Measurements from ENCODE around the gene DISC1. TPM values are rescaled to one million over a fixed set of nuclear protein-coding genes. Genes with fewer than 3 reads are reported as not detected.

Gene DISC1
- total RNA-seq, 1 experiment from 2014 or later, result 1.8 TPM

- H3K9me3 ChIP-seq (ENCODE audit: control insufficient read depth in 1 of 2, insufficient read depth in 1 of 2, low read depth in 1 of 2, low read length in 2 of 2), result no peaks in the 10 kb centered on the region
- ChIA-PET POLR2A (no interaction called here), CTCF (no interaction called here), RAD21 (ENCODE audit: low non-redundant PET in 1 of 2, low total read pairs in 2 of 2, uncharacterized antibody in 2 of 2, unreplicated experiment in 2 of 2) (no interaction called here)
- no peaks in the 10 kb centered on the region for H3K9me2 ChIP-seq (ENCODE audit: insufficient read depth)
- intact Hi-C loops (cut with micrococcal nuclease), result no loop called here
- H2AFZ ChIP-seq (ENCODE audit: low read depth, low read length, poor library complexity, severe bottlenecking), result no peak overlapping the region
- DNase-seq (ENCODE audit: low read depth, low spot score) (no peak), ATAC-seq (no peak)
- TF ChIP-seq CEBPB (IDR thresholded peaks at IDR 0.05; ENCODE audit: low read depth), result no peak
- TF ChIP-seq POLR2AphosphoS5 (IDR thresholded peaks at IDR 0.05; ENCODE audit: low read depth, low read length), result no peak
- TF ChIP-seq, protein P1, sequence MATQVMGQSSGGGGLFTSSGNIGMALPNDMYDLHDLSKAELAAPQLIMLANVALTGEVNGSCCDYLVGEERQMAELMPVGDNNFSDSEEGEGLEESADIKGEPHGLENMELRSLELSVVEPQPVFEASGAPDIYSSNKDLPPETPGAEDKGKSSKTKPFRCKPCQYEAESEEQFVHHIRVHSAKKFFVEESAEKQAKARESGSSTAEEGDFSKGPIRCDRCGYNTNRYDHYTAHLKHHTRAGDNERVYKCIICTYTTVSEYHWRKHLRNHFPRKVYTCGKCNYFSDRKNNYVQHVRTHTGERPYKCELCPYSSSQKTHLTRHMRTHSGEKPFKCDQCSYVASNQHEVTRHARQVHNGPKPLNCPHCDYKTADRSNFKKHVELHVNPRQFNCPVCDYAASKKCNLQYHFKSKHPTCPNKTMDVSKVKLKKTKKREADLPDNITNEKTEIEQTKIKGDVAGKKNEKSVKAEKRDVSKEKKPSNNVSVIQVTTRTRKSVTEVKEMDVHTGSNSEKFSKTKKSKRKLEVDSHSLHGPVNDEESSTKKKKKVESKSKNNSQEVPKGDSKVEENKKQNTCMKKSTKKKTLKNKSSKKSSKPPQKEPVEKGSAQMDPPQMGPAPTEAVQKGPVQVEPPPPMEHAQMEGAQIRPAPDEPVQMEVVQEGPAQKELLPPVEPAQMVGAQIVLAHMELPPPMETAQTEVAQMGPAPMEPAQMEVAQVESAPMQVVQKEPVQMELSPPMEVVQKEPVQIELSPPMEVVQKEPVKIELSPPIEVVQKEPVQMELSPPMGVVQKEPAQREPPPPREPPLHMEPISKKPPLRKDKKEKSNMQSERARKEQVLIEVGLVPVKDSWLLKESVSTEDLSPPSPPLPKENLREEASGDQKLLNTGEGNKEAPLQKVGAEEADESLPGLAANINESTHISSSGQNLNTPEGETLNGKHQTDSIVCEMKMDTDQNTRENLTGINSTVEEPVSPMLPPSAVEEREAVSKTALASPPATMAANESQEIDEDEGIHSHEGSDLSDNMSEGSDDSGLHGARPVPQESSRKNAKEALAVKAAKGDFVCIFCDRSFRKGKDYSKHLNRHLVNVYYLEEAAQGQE (IDR thresholded peaks at IDR 0.05; ENCODE audit: low read depth), result no peak
- TF ChIP-seq EZH2phosphoT487 (IDR thresholded peaks at IDR 0.05; ENCODE audit: borderline replicate concordance), result no peak
- TF ChIP-seq CBX3 (IDR thresholded peaks at IDR 0.05; ENCODE audit: low read depth), result no peak
- no peak for TF ChIP-seq ZNF274 (IDR thresholded peaks at IDR 0.05; ENCODE audit: low read depth, low read length)
- no peak for TF ChIP-seq TCF7L2 (IDR thresholded peaks at IDR 0.05; ENCODE audit: borderline replicate concordance, extremely low read depth, insufficient read depth, insufficient read length)
- TF ChIP-seq YY1 (IDR thresholded peaks at IDR 0.05; ENCODE audit: extremely low read depth, insufficient replicate concordance, low read depth, low read length), result no peak
- TF ChIP-seq ATF3 (IDR thresholded peaks at IDR 0.05), result no peak
- TF ChIP-seq JUND (IDR thresholded peaks at IDR 0.05), result no peak
- TF ChIP-seq SP1 (IDR thresholded peaks at IDR 0.05; ENCODE audit: low read depth), result no peak
- no peak for TF ChIP-seq POLR2A (IDR thresholded peaks at IDR 0.05; ENCODE audit: borderline replicate concordance, extremely low read depth, insufficient read depth, insufficient read length)
- no peak for TF ChIP-seq MAX (IDR thresholded peaks at IDR 0.05)
- TF ChIP-seq FOSL1 (IDR thresholded peaks at IDR 0.05; ENCODE audit: low read depth), result no peak
- TF ChIP-seq RAD21 (IDR thresholded peaks at IDR 0.05; ENCODE audit: low read depth), result no peak
- no peak for TF ChIP-seq EZH2 (IDR thresholded peaks at IDR 0.05)
- TF ChIP-seq SIN3A (IDR thresholded peaks at IDR 0.05; ENCODE audit: low read depth), result no peak
- TF ChIP-seq ZFX (IDR thresholded peaks at IDR 0.05), result no peak
- TF ChIP-seq, protein P2, sequence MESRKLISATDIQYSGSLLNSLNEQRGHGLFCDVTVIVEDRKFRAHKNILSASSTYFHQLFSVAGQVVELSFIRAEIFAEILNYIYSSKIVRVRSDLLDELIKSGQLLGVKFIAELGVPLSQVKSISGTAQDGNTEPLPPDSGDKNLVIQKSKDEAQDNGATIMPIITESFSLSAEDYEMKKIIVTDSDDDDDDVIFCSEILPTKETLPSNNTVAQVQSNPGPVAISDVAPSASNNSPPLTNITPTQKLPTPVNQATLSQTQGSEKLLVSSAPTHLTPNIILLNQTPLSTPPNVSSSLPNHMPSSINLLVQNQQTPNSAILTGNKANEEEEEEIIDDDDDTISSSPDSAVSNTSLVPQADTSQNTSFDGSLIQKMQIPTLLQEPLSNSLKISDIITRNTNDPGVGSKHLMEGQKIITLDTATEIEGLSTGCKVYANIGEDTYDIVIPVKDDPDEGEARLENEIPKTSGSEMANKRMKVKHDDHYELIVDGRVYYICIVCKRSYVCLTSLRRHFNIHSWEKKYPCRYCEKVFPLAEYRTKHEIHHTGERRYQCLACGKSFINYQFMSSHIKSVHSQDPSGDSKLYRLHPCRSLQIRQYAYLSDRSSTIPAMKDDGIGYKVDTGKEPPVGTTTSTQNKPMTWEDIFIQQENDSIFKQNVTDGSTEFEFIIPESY (IDR thresholded peaks at IDR 0.05; ENCODE audit: extremely low read depth, insufficient replicate concordance, low read length), result no peak
- BruUV-seq (replicated peaks), result no TSS peak
- no peaks in the 10 kb centered on the region for H4K20me1 ChIP-seq (ENCODE audit: insufficient read depth)
- no peak overlapping the region for H3K4me2 ChIP-seq (ENCODE audit: low read length)
- peaks cover 21% of the 10 kb centered on the region for H3K27me3 ChIP-seq (ENCODE audit: insufficient read depth, low read length)
- no peak overlapping the region for H3K4me3 ChIP-seq (replicated peaks in 1 of 2; ENCODE audit: low read depth in 1 of 2, low read length in 2 of 2)
- no peaks in the 10 kb centered on the region for H3K79me2 ChIP-seq (ENCODE audit: insufficient read depth, low read length)
- no peak overlapping the region for H3K27ac ChIP-seq (ENCODE audit: low read depth, low read length)
- H3K36me3 ChIP-seq (ENCODE audit: control insufficient read depth in 1 of 2, insufficient read depth in 2 of 2, low read length in 2 of 2), result no peaks in the 10 kb centered on the region
- H3K4me1 ChIP-seq (ENCODE audit: control insufficient read depth in 1 of 2, insufficient read depth in 2 of 2, low read length in 2 of 2), result no peaks in the 10 kb centered on the region
- H3K9ac ChIP-seq (ENCODE audit: low read length), result no peak overlapping the region
These were observed 404.6 kb downstream of the DISC1 start for GRCh38 chr1:232031156-232031555.
